Peyer's patch (tissue), 4 donors: Measurements from ENCODE around the gene MAGEA9. TPM values are rescaled to one million over a fixed set of nuclear protein-coding genes. Genes with fewer than 3 reads are reported as not detected.

Experiments
- DNase-seq, 3 donors: peaks; one replicate each; pipeline ENCODE4 v3.0.0-alpha.2; 2017 to 2019
- H3K27ac ChIP-seq, 4 donors: fragments of 200-600 bp; sonication (generic); one replicate each; pipeline ENCODE4 v1.5.1; 2016 to 2019
- H3K27me3 ChIP-seq, 2 donors: fragments of 200-600 bp; sonication (generic); one replicate each; pipeline ENCODE4 v1.5.1; 2019
- H3K36me3 ChIP-seq, 3 donors: fragments of 200-600 bp; sonication (generic); one replicate each; pipeline ENCODE4 v1.5.1; 2016 to 2019
- H3K4me1 ChIP-seq, 4 donors: fragments of 200-600 bp; sonication (generic); one replicate each; pipeline ENCODE4 v1.5.1; 2016 to 2019
- H3K4me3 ChIP-seq, 4 donors: fragments of 200-600 bp; sonication (generic); 1 replicate in 3 of 4; 2 replicates in 1 of 4; pipeline ENCODE4 v1.5.1; 2016 to 2019; ENCODE audit warnings: mild to moderate bottlenecking in 1 of 4
- H3K9me3 ChIP-seq, 4 donors: fragments of 200-600 bp; sonication (generic); one replicate each; pipeline ENCODE4 v1.5.1; 2016 to 2019; ENCODE audit warnings: mild to moderate bottlenecking in 1 of 4
- CTCF ChIP-seq, 6 experiments: fragments of 450-650 bp in 4 of 6; fragments of 200-600 bp in 2 of 6; sonication (generic) in 1 of 6; IDR thresholded peaks; one replicate each; pipeline ENCODE4 v1.5.1; 2017 to 2019; ENCODE audit warnings: antibody characterized with exemption in 6 of 6, mild to moderate bottlenecking in 3 of 6, moderate library complexity in 1 of 6
- POLR2A ChIP-seq, 2 donors: fragments of 450-650 bp; IDR thresholded peaks; one replicate each; pipeline ENCODE4 v1.5.1; 2017; ENCODE audit warnings: antibody characterized with exemption in 2 of 2, mild to moderate bottlenecking in 2 of 2, moderate library complexity in 2 of 2
- total RNA-seq, 4 donors: library from RNA; depleted of rRNA; stranded (reverse); fragments of >200 nt; gene quantifications; one replicate each; pipeline ENCODE4 v1.1.0, GENCODE V29; 2016

MAGEA9 gene
- total RNA-seq, 4 donors from 2014 or later: not detected

DNA sequence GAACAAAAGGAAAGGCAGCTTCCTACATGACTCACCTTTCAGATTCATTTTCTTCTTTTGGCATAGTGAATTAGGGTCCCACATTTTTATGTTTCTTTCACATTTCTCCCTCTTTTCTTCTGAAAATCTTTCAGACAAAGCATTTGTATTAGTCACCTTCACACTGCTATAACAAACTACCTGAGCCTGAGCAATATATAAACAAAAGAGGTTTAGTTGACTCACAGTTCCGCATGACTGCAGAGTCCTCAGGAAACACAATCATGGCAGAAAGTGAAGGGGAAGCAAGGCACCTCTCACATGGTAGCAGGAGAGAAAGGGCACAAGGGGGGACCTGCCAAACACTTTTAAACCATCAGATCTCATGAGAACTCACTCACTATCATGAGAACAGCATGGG, 36.9 kb downstream of the MAGEA9 start:
- Histone ChIP-seq H3K4me3 (no peak overlapping the region), H3K9me3 (no peaks in the 10 kb centered on the region), H3K4me1 (no peaks in the 10 kb centered on the region), H3K27me3 (no peaks in the 10 kb centered on the region), H3K27ac (no peak overlapping the region), H3K36me3 (no peaks in the 10 kb centered on the region)
- DNase-seq: no peak
- TF ChIP-seq POLR2A (IDR thresholded peaks at IDR 0.05) (no peak), CTCF (IDR thresholded peaks at IDR 0.05) (no peak)

DNA sequence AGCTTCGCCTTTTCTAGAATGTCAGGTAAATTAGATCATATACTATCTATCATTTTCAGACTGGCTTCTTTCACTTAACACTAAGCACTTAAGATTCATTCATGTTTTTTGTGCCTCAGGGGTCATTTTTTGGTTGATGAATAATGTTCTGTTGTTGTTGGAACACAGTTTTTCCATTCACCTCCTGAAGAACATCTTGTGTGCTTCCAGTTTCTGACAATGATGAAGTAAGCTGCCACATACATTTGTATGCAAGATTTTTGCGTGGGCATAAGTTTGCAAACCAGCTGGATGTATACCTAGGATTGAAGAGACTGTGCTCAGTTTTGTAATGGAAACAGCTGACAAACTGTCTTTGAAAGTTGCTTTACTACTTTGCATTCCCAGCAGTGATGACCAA, 37.6 kb downstream of the MAGEA9 start:
- Histone ChIP-seq H3K9me3 (no peaks in the 10 kb centered on the region), H3K27me3 (no peaks in the 10 kb centered on the region), H3K4me1 (no peaks in the 10 kb centered on the region), H3K36me3 (no peaks in the 10 kb centered on the region), H3K27ac (no peak overlapping the region), H3K4me3 (no peak overlapping the region)
- DNase-seq: no peak
- TF ChIP-seq CTCF (IDR thresholded peaks at IDR 0.05) (no peak), POLR2A (IDR thresholded peaks at IDR 0.05) (no peak)

- Histone ChIP-seq H3K27me3 (no peaks in the 10 kb centered on the region), H3K9me3 (no peaks in the 10 kb centered on the region), H3K27ac (no peak overlapping the region), H3K4me3 (no peak overlapping the region), H3K4me1 (no peaks in the 10 kb centered on the region), H3K36me3 (no peaks in the 10 kb centered on the region)
- DNase-seq: no peak
- TF ChIP-seq CTCF (IDR thresholded peaks at IDR 0.05) (no peak), POLR2A (IDR thresholded peaks at IDR 0.05) (no peak)
Measured at GRCh38 chrX:149825424-149825823, 43.7 kb downstream of the MAGEA9 start.

DNA sequence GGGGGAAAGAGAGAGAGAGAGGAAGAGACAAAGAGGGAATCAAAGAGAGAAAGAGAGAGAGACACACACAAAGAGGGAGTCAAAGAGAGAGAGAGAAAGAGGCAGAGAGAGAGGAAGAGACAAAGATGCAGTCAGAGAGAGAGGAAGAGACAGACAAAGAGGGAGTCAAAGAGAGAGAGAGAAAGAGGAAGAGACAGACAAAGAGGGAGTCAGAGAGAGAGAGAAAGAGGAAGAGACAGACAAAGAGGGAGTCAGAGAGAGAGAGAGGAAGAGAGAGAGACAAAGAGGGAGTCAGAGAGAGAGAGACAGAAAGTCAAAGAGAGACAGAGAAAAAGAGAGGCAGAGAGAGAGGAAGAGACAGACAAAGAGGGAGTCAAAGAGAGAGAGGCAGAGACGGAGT, 45.5 kb downstream of the MAGEA9 start:
- no peak overlapping the region for H3K4me3 ChIP-seq
- H3K27me3 ChIP-seq: no peaks in the 10 kb centered on the region
- no peak for DNase-seq
- no peaks in the 10 kb centered on the region for H3K9me3 ChIP-seq
- H3K27ac ChIP-seq: no peak overlapping the region
- H3K4me1 ChIP-seq: no peaks in the 10 kb centered on the region
- TF ChIP-seq CTCF (IDR thresholded peaks at IDR 0.05) (no peak), POLR2A (IDR thresholded peaks at IDR 0.05) (no peak)
- H3K36me3 ChIP-seq: no peaks in the 10 kb centered on the region

GRCh38 chrX:149829751-149830191, 48.0 kb downstream of the MAGEA9 start:
- no peak overlapping the region for H3K4me3 ChIP-seq
- H3K27ac ChIP-seq: no peak overlapping the region
- TF ChIP-seq CTCF (IDR thresholded peaks at IDR 0.05): no peak
- no peaks in the 10 kb centered on the region for H3K36me3 ChIP-seq
- H3K4me1 ChIP-seq: no peaks in the 10 kb centered on the region
- no peak for DNase-seq
- H3K27me3 ChIP-seq: no peaks in the 10 kb centered on the region
- no peaks in the 10 kb centered on the region for H3K9me3 ChIP-seq

GRCh38 chrX:149830192-149830873, 48.6 kb downstream of the MAGEA9 start:
- DNase-seq: no peak
- H3K27me3 ChIP-seq: no peaks in the 10 kb centered on the region
- TF ChIP-seq POLR2A (IDR thresholded peaks at IDR 0.05) (no peak), CTCF (IDR thresholded peaks at IDR 0.05) (no peak)
- no peak overlapping the region for H3K27ac ChIP-seq
- H3K9me3 ChIP-seq: no peaks in the 10 kb centered on the region
- H3K36me3 ChIP-seq: no peaks in the 10 kb centered on the region
- no peaks in the 10 kb centered on the region for H3K4me1 ChIP-seq
- peak overlapping the region in 1 of 4 donors; percentile 12 for H3K4me3 ChIP-seq
